ENCODE results near the gene GOLIM4. TPM values are rescaled to one million over a fixed set of nuclear protein-coding genes. Genes with fewer than 3 reads are reported as not detected.

GOLIM4 gene
- total RNA-seq, 1 experiment from 2014 or later = 35.4 TPM

DNA sequence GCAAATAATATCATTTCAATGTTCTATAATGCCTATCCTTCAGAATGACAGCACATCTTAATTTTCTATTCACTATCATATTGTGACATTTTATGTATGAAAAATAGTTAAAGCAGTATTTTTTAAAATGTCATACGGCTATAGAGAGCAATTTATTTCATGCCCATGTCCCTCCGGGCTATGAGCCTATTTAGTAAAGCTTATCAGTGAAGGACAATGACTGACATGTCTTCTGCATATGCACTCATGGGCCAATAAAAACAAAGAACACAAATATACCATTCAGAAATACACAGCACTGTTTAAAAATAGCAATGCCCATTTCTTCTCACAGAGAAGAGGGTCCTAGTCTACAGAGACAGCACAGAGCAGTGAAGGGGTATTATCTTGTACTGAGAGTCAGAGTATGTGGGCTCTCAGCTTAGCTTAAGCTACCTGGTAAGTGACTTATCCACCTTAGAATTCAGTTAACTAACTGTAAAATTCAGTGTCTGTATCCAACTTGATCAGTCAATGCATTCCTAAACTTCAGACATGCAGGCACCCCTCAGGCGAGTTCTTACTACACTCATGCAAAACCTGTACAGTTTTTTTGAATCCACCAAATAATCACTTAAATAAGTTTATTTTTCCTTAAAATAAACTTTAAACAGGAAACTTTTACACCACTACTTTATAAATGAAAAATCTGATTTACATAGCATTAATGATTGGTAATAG lies 9.0 kb downstream of the GOLIM4 start:
- BruUV-seq (replicated peaks) = no TSS peak
- Histone ChIP-seq H3K4me3 (ENCODE audit: low read depth in 2 of 2, low read length in 2 of 2) (no peak overlapping the region), H3K4me1 (ENCODE audit: control insufficient read depth, insufficient read depth, low read length) (peaks cover 19% of the 10 kb centered on the region), H3K27me3 (ENCODE audit: control insufficient read depth, insufficient read depth, low read length) (no peaks in the 10 kb centered on the region), H3K36me3 (ENCODE audit: control insufficient read depth, insufficient read depth, low read length) (no peaks in the 10 kb centered on the region), H3K9me3 (ENCODE audit: control insufficient read depth, insufficient read depth, low read depth, low read length) (no peaks in the 10 kb centered on the region), H3K27ac (ENCODE audit: low read length) (no peak overlapping the region)
- POLR2A ChIA-PET = no interaction called here
- no peak for TF ChIP-seq TCF7L2 (IDR thresholded peaks at IDR 0.05; ENCODE audit: low read depth, low read length)
- TF ChIP-seq, protein P1, sequence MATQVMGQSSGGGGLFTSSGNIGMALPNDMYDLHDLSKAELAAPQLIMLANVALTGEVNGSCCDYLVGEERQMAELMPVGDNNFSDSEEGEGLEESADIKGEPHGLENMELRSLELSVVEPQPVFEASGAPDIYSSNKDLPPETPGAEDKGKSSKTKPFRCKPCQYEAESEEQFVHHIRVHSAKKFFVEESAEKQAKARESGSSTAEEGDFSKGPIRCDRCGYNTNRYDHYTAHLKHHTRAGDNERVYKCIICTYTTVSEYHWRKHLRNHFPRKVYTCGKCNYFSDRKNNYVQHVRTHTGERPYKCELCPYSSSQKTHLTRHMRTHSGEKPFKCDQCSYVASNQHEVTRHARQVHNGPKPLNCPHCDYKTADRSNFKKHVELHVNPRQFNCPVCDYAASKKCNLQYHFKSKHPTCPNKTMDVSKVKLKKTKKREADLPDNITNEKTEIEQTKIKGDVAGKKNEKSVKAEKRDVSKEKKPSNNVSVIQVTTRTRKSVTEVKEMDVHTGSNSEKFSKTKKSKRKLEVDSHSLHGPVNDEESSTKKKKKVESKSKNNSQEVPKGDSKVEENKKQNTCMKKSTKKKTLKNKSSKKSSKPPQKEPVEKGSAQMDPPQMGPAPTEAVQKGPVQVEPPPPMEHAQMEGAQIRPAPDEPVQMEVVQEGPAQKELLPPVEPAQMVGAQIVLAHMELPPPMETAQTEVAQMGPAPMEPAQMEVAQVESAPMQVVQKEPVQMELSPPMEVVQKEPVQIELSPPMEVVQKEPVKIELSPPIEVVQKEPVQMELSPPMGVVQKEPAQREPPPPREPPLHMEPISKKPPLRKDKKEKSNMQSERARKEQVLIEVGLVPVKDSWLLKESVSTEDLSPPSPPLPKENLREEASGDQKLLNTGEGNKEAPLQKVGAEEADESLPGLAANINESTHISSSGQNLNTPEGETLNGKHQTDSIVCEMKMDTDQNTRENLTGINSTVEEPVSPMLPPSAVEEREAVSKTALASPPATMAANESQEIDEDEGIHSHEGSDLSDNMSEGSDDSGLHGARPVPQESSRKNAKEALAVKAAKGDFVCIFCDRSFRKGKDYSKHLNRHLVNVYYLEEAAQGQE (IDR thresholded peaks at IDR 0.05; ENCODE audit: insufficient read depth in 1 of 2, low read depth in 2 of 2, low read length in 1 of 2) = no peak
- no peak for TF ChIP-seq POLR2AphosphoS5 (IDR thresholded peaks at IDR 0.05; ENCODE audit: low read depth, low read length)
- no peak for TF ChIP-seq SIN3A (IDR thresholded peaks at IDR 0.05; ENCODE audit: borderline replicate concordance, insufficient read depth, low read depth, low read length)
- TF ChIP-seq, protein P2, sequence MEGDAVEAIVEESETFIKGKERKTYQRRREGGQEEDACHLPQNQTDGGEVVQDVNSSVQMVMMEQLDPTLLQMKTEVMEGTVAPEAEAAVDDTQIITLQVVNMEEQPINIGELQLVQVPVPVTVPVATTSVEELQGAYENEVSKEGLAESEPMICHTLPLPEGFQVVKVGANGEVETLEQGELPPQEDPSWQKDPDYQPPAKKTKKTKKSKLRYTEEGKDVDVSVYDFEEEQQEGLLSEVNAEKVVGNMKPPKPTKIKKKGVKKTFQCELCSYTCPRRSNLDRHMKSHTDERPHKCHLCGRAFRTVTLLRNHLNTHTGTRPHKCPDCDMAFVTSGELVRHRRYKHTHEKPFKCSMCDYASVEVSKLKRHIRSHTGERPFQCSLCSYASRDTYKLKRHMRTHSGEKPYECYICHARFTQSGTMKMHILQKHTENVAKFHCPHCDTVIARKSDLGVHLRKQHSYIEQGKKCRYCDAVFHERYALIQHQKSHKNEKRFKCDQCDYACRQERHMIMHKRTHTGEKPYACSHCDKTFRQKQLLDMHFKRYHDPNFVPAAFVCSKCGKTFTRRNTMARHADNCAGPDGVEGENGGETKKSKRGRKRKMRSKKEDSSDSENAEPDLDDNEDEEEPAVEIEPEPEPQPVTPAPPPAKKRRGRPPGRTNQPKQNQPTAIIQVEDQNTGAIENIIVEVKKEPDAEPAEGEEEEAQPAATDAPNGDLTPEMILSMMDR (IDR thresholded peaks at IDR 0.05) = no peak
- ATAC-seq = no peak
- in situ Hi-C loops (cut with HindIII; ENCODE audit: low pct_unique_long_range_greater_than_20kb, low sequenced_read_pairs) (no loop called here), intact Hi-C loops (cut with micrococcal nuclease; ENCODE audit: unreplicated experiment) (no loop called here)
- CTCF ChIA-PET = no interaction called here
- no peak for DNase-seq (ENCODE audit: low read depth, low spot score)

DNA sequence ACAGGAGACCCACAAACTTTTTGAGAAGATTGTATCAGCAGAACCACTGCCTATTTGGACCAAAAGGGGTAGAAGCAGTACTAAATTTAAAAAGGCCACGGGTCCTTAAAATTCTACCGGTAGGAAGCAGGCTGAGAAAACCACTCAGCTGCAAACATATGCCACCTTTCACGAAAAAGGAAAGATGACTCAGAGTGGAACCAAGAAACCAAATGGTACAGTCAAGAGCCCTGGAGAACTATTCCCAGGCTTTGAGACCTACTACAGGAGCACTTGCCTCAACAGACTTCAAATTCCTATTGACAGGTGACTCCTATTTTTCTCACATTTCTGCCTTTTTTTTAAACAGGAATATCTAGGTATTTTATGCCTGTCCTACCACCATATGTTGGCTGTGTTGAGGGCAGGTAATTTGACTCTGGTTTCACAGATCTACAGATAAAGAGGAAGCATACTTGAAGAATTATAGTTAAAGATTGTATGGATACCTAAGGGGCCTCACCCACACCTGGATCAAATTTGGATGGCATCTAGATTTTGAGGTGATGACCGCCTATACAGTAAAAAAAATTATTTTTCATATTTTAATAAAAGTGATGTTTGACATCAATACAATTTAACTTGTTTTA lies 10.1 kb downstream of the GOLIM4 start:
- no peak overlapping the region for H3K4me3 ChIP-seq (ENCODE audit: low read depth in 2 of 2, low read length in 2 of 2)
- intact Hi-C loops (cut with micrococcal nuclease; ENCODE audit: unreplicated experiment) = no loop called here
- H3K9me3 ChIP-seq (ENCODE audit: control insufficient read depth, insufficient read depth, low read depth, low read length) = no peaks in the 10 kb centered on the region
- H3K4me1 ChIP-seq (ENCODE audit: control insufficient read depth, insufficient read depth, low read length) = peaks cover 11% of the 10 kb centered on the region; the same call in 1 of the 2 replicates
- ATAC-seq (no peak), DNase-seq (ENCODE audit: low read depth, low spot score) (no peak)
- in situ Hi-C loops (cut with HindIII; ENCODE audit: low pct_unique_long_range_greater_than_20kb, low sequenced_read_pairs) = no loop called here
- H3K27me3 ChIP-seq (ENCODE audit: control insufficient read depth, insufficient read depth, low read length) = no peaks in the 10 kb centered on the region
- BruUV-seq (replicated peaks) = no TSS peak
- ChIA-PET POLR2A (no interaction called here), CTCF (no interaction called here)
- no peaks in the 10 kb centered on the region for H3K36me3 ChIP-seq (ENCODE audit: control insufficient read depth, insufficient read depth, low read length)
- no peak overlapping the region for H3K27ac ChIP-seq (ENCODE audit: low read length)
- TF ChIP-seq POLR2AphosphoS5 (IDR thresholded peaks at IDR 0.05; ENCODE audit: low read depth, low read length) (no peak), TCF7L2 (IDR thresholded peaks at IDR 0.05; ENCODE audit: low read depth, low read length) (no peak), SIN3A (IDR thresholded peaks at IDR 0.05; ENCODE audit: borderline replicate concordance, insufficient read depth, low read depth, low read length) (no peak)
- TF ChIP-seq, protein P2 (IDR thresholded peaks at IDR 0.05) = no peak
- TF ChIP-seq, protein P1 (IDR thresholded peaks at IDR 0.05; ENCODE audit: insufficient read depth in 1 of 2, low read depth in 2 of 2, low read length in 1 of 2) = no peak

Measured in Panc1 (cell line).